Activated naive CD4-positive, alpha-beta T cell treated with anti-CD3 and anti-CD28 coated beads for 36 hours (primary cell): ENCODE data around the gene C16orf86. TPM values are rescaled to one million over a fixed set of nuclear protein-coding genes. Genes with fewer than 3 reads are reported as not detected.

Experiments used
- CTCF ChIA-PET: fragments of 350-600 bp; sonication (Branson Sonifier 250); formaldehyde crosslinking; loops from one replicate; lab custom pipeline; 2021; ENCODE audit warnings: antibody characterized with exemption; lab: Charles Lee
- DNase-seq: peaks from one replicate; pipeline ENCODE4 v3.0.0-alpha.2; 2020
- H3K27ac Mint-ChIP-seq: one replicate; pipeline ENCODE4 v1.8.0; 2021; ENCODE audit warnings: mild to moderate bottlenecking, mixed read lengths
- H3K27me3 Mint-ChIP-seq: one replicate; pipeline ENCODE4 v1.8.0; 2021; ENCODE audit warnings: low read depth, mixed read lengths
- H3K36me3 Mint-ChIP-seq: one replicate; pipeline ENCODE4 v1.8.0; 2021; ENCODE audit warnings: low read depth, mixed read lengths
- H3K4me1 Mint-ChIP-seq: one replicate; pipeline ENCODE4 v1.8.0; 2021; ENCODE audit warnings: low read depth, mixed read lengths
- H3K4me3 Mint-ChIP-seq: one replicate; pipeline ENCODE4 v1.8.0; 2021; ENCODE audit warnings: mild to moderate bottlenecking, moderate library complexity, mixed read lengths
- H3K9me3 Mint-ChIP-seq: one replicate; pipeline ENCODE4 v1.8.0; 2021; ENCODE audit warnings: mixed read lengths
- intact Hi-C: fragments of 100-400 bp; cut with micrococcal nuclease; formaldehyde crosslinking; loops from one replicate; pipeline ENCODE4 v1.15.1; 2023
- total RNA-seq, 2 experiments: library from RNA; stranded (reverse); gene quantifications; one replicate each; pipeline ENCODE4 v1.2.3, GENCODE V29; 2021

Gene C16orf86
- total RNA-seq, 2 experiments from 2014 or later: 3.2 to 3.6 TPM

- Mint-ChIP-seq H3K9me3 (no peaks in the 10 kb centered on the region), H3K27ac (no peak overlapping the region), H3K4me3 (no peak overlapping the region), H3K27me3 (no peaks in the 10 kb centered on the region), H3K36me3 (no peaks in the 10 kb centered on the region), H3K4me1 (peaks cover under 1% of the 10 kb centered on the region)
- intact Hi-C loops: loop anchor here (1.0 to 2.0 kb wide), 2 partner anchors 246 to 255 kb away; no protein-coding TSS in a partner anchor
- DNase-seq: peak; percentile 74
- CTCF ChIA-PET: interaction anchor here (0.6 to 13.5 kb wide), 13 partner anchors 10 to 267 kb away, joined by 3 to 131 read pairs (median 3); partner anchors contain the start of gene GFOD2
Measured at GRCh38 chr16:67672739-67673662, 6.4 kb downstream of the C16orf86 start.

GRCh38 chr16:67673712-67674580, 7.3 kb downstream of the C16orf86 start:
- no peak overlapping the region for H3K27ac Mint-ChIP-seq
- intact Hi-C loops: loop anchor here (2.0 kb wide), 1 partner anchor 245 kb away; no protein-coding TSS in a partner anchor
- no peaks in the 10 kb centered on the region for H3K9me3 Mint-ChIP-seq
- DNase-seq: no peak
- H3K27me3 Mint-ChIP-seq: no peaks in the 10 kb centered on the region
- H3K36me3 Mint-ChIP-seq: no peaks in the 10 kb centered on the region
- H3K4me1 Mint-ChIP-seq: no peaks in the 10 kb centered on the region
- CTCF ChIA-PET: interaction anchor here (0.8 to 1.5 kb wide), 5 partner anchors 10 to 180 kb away, joined by 3 to 5 read pairs (median 3); no protein-coding TSS in a partner anchor
- H3K4me3 Mint-ChIP-seq: no peak overlapping the region

- intact Hi-C loops: no loop called here
- H3K27ac Mint-ChIP-seq: no peak overlapping the region
- no peak for DNase-seq
- no peak overlapping the region for H3K4me3 Mint-ChIP-seq
- no peaks in the 10 kb centered on the region for H3K9me3 Mint-ChIP-seq
- no peaks in the 10 kb centered on the region for H3K36me3 Mint-ChIP-seq
- no peaks in the 10 kb centered on the region for H3K27me3 Mint-ChIP-seq
- CTCF ChIA-PET: interaction anchor here (0.8 to 2.6 kb wide), 5 partner anchors 8 to 181 kb away, joined by 3 to 7 read pairs (median 3); partner anchors contain the start of genes C16orf86 and ENKD1
- H3K4me1 Mint-ChIP-seq: no peaks in the 10 kb centered on the region
Measured at GRCh38 chr16:67674851-67675578, 8.4 kb downstream of the C16orf86 start.

GRCh38 chr16:67675579-67675935, 8.9 kb downstream of the C16orf86 start:
- no peaks in the 10 kb centered on the region for H3K9me3 Mint-ChIP-seq
- CTCF ChIA-PET: interaction anchor here (0.9 to 2.6 kb wide), 2 partner anchors 9 to 129 kb away, joined by 3 to 7 read pairs; partner anchors contain the start of genes C16orf86 and ENKD1
- H3K27ac Mint-ChIP-seq: no peak overlapping the region
- no peaks in the 10 kb centered on the region for H3K27me3 Mint-ChIP-seq
- H3K4me1 Mint-ChIP-seq: no peaks in the 10 kb centered on the region
- no peak for DNase-seq
- H3K4me3 Mint-ChIP-seq: no peak overlapping the region
- intact Hi-C loops: no loop called here
- H3K36me3 Mint-ChIP-seq: no peaks in the 10 kb centered on the region

- intact Hi-C loops: no loop called here
- Mint-ChIP-seq H3K4me1 (no peaks in the 10 kb centered on the region), H3K27ac (no peak overlapping the region)
Measured at GRCh38 chr16:67675999-67676398, 9.4 kb downstream of the C16orf86 start.

GRCh38 chr16:67676516-67676915, 9.9 kb downstream of the C16orf86 start:
- no peaks in the 10 kb centered on the region for H3K9me3 Mint-ChIP-seq
- DNase-seq: no peak
- H3K4me3 Mint-ChIP-seq: no peak overlapping the region
- H3K36me3 Mint-ChIP-seq: no peaks in the 10 kb centered on the region
- H3K4me1 Mint-ChIP-seq: no peaks in the 10 kb centered on the region
- intact Hi-C loops: no loop called here
- CTCF ChIA-PET: interaction anchor here (0.6 to 2.6 kb wide), 2 partner anchors 10 to 399 kb away, joined by 3 to 7 read pairs; partner anchors contain the start of genes C16orf86 and ENKD1
- no peaks in the 10 kb centered on the region for H3K27me3 Mint-ChIP-seq
- no peak overlapping the region for H3K27ac Mint-ChIP-seq

More at GRCh38 chr16:67675999-67676398, 9.4 kb downstream of the C16orf86 start:
- no peak for DNase-seq
- H3K36me3 Mint-ChIP-seq: no peaks in the 10 kb centered on the region
- no peaks in the 10 kb centered on the region for H3K9me3 Mint-ChIP-seq
- no peak overlapping the region for H3K4me3 Mint-ChIP-seq
- H3K27me3 Mint-ChIP-seq: no peaks in the 10 kb centered on the region
- CTCF ChIA-PET: interaction anchor here (0.9 to 2.6 kb wide), 2 partner anchors 9 to 129 kb away, joined by 3 to 7 read pairs; partner anchors contain the start of genes C16orf86 and ENKD1

GRCh38 chr16:67676939-67677338, 10.3 kb downstream of the C16orf86 start:
- Mint-ChIP-seq H3K4me3 (no peak overlapping the region), H3K4me1 (no peaks in the 10 kb centered on the region), H3K27me3 (no peaks in the 10 kb centered on the region), H3K27ac (no peak overlapping the region), H3K36me3 (no peaks in the 10 kb centered on the region), H3K9me3 (no peaks in the 10 kb centered on the region)
- no peak for DNase-seq
- CTCF ChIA-PET: interaction anchor here (0.6 to 2.6 kb wide), 2 partner anchors 10 to 400 kb away, joined by 3 to 7 read pairs; partner anchors contain the start of genes C16orf86 and ENKD1
- intact Hi-C loops: no loop called here

- Mint-ChIP-seq H3K4me1 (no peaks in the 10 kb centered on the region), H3K9me3 (no peaks in the 10 kb centered on the region), H3K27me3 (no peaks in the 10 kb centered on the region), H3K36me3 (no peaks in the 10 kb centered on the region), H3K4me3 (no peak overlapping the region), H3K27ac (no peak overlapping the region)
- DNase-seq: no peak
- intact Hi-C loops: no loop called here
- CTCF ChIA-PET: interaction anchor here (0.5 to 1.0 kb wide), 2 partner anchors 10 to 211 kb away, joined by 3 read pairs; no protein-coding TSS in a partner anchor
Measured at GRCh38 chr16:67677712-67678111, 11.1 kb downstream of the C16orf86 start.

- Mint-ChIP-seq H3K36me3 (no peaks in the 10 kb centered on the region), H3K4me3 (no peak overlapping the region), H3K9me3 (no peaks in the 10 kb centered on the region), H3K27me3 (no peaks in the 10 kb centered on the region), H3K4me1 (no peaks in the 10 kb centered on the region), H3K27ac (no peak overlapping the region)
- DNase-seq: no peak
- CTCF ChIA-PET: interaction anchor here (0.5 to 1.0 kb wide), 2 partner anchors 10 to 211 kb away, joined by 3 read pairs; no protein-coding TSS in a partner anchor
- intact Hi-C loops: no loop called here
Measured at GRCh38 chr16:67678354-67679023, 11.9 kb downstream of the C16orf86 start.

- CTCF ChIA-PET: interaction anchor here (0.8 to 1.1 kb wide), 2 partner anchors 13 to 36 kb away, joined by 3 to 5 read pairs; no protein-coding TSS in a partner anchor
- Mint-ChIP-seq H3K36me3 (peaks cover 2% of the 10 kb centered on the region), H3K9me3 (no peaks in the 10 kb centered on the region), H3K4me3 (no peak overlapping the region), H3K27me3 (no peaks in the 10 kb centered on the region), H3K4me1 (peaks cover under 1% of the 10 kb centered on the region), H3K27ac (no peak overlapping the region)
- intact Hi-C loops: no loop called here
- DNase-seq: no peak
Measured at GRCh38 chr16:67679935-67680897, 13.6 kb downstream of the C16orf86 start.
